Mucosa of stomach (tissue), 1 donor: ENCODE results near the gene TSPAN2.

ENCODE experiments used
- H3K27me3 ChIP-seq: one replicate; pipeline ENCODE4 v1.7.0; 2013; ENCODE audit warnings: mild to moderate bottlenecking, low read length; ENCODE audit not compliant: control insufficient read depth, insufficient read depth
- H3K36me3 ChIP-seq: one replicate; pipeline ENCODE4 v1.7.0; 2013; ENCODE audit warnings: low read length; ENCODE audit not compliant: control insufficient read depth, insufficient read depth
- H3K4me1 ChIP-seq: one replicate; pipeline ENCODE4 v1.7.0; 2013; ENCODE audit warnings: mild to moderate bottlenecking, low read length; ENCODE audit not compliant: control insufficient read depth, insufficient read depth
- H3K4me3 ChIP-seq: one replicate; pipeline ENCODE4 v1.7.0; 2013; ENCODE audit warnings: low read length
- H3K9ac ChIP-seq: one replicate; pipeline ENCODE4 v1.7.0; 2013; ENCODE audit warnings: mild to moderate bottlenecking, low read length, moderate library complexity
- H3K9me3 ChIP-seq: one replicate; pipeline ENCODE4 v1.7.0; 2013; ENCODE audit warnings: mild to moderate bottlenecking, low read length, moderate library complexity; ENCODE audit not compliant: control insufficient read depth
- donor health status: Pancreatic carcinoma.

The TSPAN2 gene

DNA sequence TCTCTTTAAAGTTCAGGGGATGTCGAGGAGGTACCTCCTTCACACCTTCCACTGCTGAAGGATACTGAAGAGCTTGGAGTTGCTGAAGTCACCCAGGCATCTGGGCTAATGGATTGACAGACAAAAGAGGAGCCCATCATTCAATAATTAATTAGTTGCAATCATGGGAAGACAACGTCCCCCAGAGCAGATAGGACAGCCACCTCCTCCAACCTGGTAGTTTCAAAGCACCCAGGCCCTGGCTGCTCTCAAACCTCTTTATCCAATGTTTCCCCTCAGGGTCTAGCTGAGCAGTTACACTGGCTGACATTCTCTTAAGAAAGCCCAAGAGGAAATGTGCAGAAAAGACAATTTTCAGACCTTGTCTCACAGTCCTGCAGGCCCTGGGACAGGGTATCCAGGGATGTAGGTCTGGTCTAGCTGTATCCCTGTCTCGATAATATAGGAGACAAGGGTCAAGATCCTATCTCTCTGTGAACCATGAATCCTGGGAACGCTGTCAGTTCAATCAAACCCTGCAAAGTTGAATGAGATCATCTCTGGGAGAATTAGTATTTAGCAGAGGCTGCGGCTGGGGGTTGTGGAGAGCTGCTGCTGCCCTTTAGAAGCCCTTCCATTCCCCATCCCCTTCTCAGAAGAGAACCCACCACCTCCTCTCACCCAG, 1.1 kb downstream of the TSPAN2 start:
- H3K4me3 ChIP-seq, result no peak overlapping the region
- H3K9me3 ChIP-seq, result no peaks in the 10 kb centered on the region
- H3K4me1 ChIP-seq, result peaks cover 22% of the 10 kb centered on the region
- H3K27me3 ChIP-seq, result no peaks in the 10 kb centered on the region
- no peaks in the 10 kb centered on the region for H3K36me3 ChIP-seq
- peak overlapping the region; percentile 70 for H3K9ac ChIP-seq

DNA sequence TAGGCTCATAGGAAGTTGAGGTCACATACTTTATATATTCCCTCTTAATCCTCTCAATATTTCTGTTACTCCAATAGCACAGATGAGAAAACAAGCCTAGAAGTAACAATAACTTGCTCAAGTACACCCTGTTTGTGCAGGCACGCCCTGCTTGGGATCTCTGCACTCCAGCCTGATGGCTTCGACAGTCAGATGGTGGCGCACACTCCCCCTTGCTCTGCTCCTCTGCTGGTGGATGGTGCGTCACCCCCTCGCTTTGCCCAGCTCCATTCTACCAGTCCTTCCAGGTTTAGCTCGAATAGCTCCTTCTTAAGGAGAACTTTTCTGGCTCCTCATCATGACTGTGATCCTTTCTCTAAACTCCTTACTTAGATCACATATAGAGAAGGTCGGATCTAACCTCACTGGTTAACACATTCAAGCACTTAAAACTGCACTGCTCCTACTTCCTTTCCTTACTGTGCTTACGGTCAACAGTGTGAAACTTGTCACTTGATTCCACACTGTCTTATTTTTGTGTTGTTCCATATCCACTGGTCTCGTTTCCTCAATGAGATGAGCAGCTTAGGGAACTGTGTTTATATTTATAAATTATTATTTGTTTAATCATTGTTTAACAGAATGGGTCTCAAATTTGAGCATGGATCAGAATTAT, 3.0 kb downstream of the TSPAN2 start:
- H3K4me3 ChIP-seq, result no peak overlapping the region
- peaks cover 22% of the 10 kb centered on the region for H3K4me1 ChIP-seq
- H3K27me3 ChIP-seq, result no peaks in the 10 kb centered on the region
- H3K9ac ChIP-seq, result no peak overlapping the region
- no peaks in the 10 kb centered on the region for H3K9me3 ChIP-seq
- no peaks in the 10 kb centered on the region for H3K36me3 ChIP-seq

DNA sequence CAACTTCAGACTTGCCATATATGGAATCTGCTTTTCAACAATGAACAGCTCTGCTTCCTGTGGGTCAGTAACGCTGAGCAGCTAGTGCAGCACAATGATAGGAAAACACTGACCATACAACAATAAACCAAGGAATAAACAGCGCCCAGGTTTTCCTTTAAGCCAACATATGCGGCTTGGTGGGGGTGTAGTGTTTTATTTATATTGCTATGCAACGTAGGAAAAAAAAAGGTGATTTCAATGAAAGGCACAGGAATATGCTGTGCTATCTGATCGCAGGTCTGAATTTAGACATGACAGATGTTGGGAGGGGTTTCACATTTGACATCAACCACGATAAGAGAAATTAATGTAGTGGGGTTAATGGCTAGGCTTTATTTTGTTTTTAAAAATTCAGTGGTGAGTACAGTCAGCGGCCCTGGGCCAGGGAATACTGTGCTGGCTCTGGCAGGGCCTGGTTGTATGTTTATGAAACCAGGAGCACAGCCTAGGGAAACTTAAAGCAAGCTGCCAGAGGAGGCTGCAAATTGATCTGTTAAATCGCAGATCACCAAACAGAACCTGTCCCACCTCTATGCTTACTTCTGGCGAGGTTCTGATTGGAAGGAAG, 4.3 kb downstream of the TSPAN2 start:
- no peaks in the 10 kb centered on the region for H3K36me3 ChIP-seq
- H3K9me3 ChIP-seq, result no peaks in the 10 kb centered on the region
- H3K27me3 ChIP-seq, result no peaks in the 10 kb centered on the region
- H3K4me3 ChIP-seq, result no peak overlapping the region
- H3K4me1 ChIP-seq, result peaks cover 17% of the 10 kb centered on the region
- peak overlapping the region; percentile 42 for H3K9ac ChIP-seq

DNA sequence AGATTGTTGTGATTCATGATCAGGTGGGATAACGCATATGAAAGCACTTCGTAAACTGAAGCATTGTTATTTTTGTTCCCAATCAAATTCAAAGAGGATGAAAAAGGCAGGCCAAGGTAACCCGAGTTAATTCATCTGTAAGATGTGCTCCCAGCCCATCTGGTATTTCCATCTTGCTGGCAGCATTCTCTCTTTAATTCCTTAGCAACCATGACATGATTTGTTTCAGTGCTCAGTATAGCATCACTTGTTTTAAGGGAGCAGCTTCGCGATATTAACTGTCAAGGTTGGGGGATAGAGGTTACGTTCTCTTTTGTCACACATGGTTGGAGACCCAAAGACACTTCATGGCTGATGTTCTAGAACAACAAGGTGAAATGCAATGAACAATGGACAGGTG, 6.4 kb downstream of the TSPAN2 start:
- no peak overlapping the region for H3K4me3 ChIP-seq
- peaks cover 17% of the 10 kb centered on the region for H3K4me1 ChIP-seq
- H3K36me3 ChIP-seq, result no peaks in the 10 kb centered on the region
- no peaks in the 10 kb centered on the region for H3K9me3 ChIP-seq
- H3K27me3 ChIP-seq, result no peaks in the 10 kb centered on the region
- H3K9ac ChIP-seq, result no peak overlapping the region

DNA sequence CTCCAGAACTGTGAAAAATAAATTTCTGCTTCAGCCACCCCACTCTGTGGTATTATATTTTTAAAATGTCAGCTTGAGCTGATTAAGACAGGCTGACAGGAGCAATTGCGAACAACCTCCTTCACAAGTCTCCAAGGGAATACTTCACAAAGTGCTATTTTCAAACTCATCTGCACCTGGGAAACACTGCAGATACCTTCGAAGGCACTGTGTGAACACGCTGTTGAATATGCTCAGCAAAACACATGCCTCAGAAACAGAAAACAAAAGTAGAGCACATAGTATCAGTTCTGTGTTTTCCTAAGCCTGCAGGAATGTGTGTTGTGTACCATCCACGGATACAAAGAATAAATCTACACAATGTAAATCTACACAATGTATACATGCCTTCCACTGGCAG, 10.6 kb downstream of the TSPAN2 start:
- Histone ChIP-seq H3K9me3 (no peaks in the 10 kb centered on the region), H3K36me3 (no peaks in the 10 kb centered on the region), H3K4me1 (peaks cover 4% of the 10 kb centered on the region), H3K4me3 (no peak overlapping the region), H3K27me3 (peaks cover 4% of the 10 kb centered on the region), H3K9ac (no peak overlapping the region)

DNA sequence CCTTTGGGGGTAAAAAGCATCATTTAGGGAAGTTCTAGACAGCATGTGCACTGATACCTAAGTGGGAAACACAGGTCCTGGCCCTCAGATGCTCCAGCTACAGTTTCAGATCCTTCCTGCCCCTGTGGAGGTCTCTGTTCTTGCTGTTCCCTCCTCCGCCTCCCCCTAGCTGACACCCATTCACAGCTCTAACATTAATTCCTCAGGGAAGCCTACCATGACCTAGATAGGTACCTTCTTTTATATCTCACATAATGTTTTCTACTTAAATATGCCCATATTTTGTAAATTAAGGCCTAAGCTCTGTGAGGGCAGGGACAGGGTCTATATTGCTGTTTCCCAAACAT, 11.3 kb downstream of the TSPAN2 start:
- Histone ChIP-seq H3K9me3 (no peaks in the 10 kb centered on the region), H3K9ac (no peak overlapping the region), H3K4me3 (no peak overlapping the region), H3K36me3 (no peaks in the 10 kb centered on the region), H3K4me1 (peaks cover 5% of the 10 kb centered on the region), H3K27me3 (peaks cover 4% of the 10 kb centered on the region)

DNA sequence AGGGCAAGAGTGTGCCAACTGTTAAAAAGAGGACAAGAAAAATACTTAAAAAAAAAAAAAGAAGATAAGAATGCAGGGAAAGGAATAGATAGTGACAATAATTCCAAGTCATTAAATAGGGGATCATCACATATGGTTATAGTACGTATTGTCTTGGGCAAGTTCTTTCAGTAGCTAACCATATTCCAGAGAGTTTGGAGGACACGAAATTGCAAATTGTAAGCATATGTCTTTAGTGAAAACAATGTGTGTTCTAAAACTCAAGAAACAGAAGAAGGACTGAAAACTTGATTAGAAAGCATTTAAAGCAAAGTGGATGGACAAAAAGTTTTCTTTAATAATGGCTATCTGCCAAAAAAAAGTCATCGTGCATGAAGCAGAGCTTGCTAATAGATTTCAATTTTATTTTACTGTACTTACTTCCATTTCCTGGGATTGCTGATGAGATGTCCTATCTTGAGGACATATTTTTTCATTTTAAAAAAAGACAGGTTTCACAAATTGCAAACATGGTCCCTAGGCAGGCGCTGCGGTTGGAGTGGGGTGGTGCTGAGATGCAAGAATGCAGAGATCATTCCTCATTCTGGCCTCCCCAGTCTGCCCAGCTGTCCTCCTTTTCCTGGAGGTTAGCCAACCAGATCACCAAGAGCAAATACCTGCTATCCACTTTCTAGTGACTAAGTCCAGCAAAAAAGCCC, 11.9 kb downstream of the TSPAN2 start:
- Histone ChIP-seq H3K4me1 (peaks cover 8% of the 10 kb centered on the region), H3K27me3 (peaks cover 4% of the 10 kb centered on the region), H3K36me3 (no peaks in the 10 kb centered on the region), H3K9me3 (no peaks in the 10 kb centered on the region), H3K4me3 (no peak overlapping the region), H3K9ac (no peak overlapping the region)

DNA sequence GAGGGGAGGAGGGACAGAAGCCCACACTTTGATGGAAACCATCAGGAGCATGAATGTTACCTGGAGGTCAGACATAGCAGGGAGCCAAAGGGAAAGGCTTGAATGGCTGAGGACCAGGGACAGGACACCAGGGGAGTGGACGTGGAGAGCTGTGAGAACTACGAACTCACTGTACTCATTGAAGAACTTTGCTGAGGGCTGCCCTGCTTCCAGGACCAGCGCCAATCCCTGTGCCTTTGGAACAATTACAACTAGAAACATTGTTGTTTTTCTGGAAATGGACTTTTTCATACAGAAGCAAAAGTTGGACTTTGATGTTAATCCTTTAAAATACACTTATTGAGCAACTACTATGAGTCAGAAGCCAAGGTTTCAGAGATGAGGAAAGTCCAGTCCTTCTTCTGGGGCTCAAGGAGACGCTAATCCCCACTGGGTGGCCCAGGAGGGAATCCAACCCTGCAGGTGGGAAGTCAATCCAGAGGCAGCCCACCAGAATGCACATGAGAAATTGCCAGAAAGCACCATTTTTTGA, 12.9 kb downstream of the TSPAN2 start:
- H3K4me3 ChIP-seq, result no peak overlapping the region
- no peak overlapping the region for H3K9ac ChIP-seq
- H3K36me3 ChIP-seq, result no peaks in the 10 kb centered on the region
- peaks cover 8% of the 10 kb centered on the region for H3K4me1 ChIP-seq
- H3K27me3 ChIP-seq, result peaks cover 4% of the 10 kb centered on the region
- no peaks in the 10 kb centered on the region for H3K9me3 ChIP-seq

DNA sequence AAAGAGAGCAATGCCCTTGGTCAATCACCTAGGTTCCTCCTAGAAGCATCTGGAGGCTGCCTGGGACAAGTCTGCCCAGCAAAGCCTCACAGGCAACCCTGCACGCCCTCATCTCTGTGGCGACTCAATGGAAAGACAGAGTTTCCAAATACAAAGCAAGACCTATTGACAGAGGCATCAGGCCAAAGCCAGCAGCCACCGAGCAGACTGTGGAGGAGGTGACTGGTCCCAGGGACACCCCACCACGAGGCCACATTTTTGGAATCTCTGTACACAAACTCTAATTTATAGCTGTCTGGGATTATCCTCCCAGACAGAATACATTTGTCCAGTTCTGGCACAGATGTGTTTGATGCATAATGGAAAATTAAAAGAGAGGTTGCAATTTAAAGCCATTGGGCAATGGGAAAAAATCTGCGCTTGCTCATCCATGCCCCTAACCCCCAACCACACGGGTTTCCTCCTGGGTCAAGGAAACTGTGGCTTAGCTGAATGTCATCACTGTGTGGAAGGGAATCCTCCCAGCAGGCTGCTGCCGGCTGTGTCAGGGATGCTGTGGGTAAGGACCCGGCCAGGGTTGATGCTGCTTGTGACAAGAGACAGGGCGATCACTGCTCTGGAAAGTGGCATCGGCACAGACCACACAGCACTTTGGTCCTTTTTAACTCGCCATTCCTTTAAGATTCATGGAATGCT, 14.3 kb downstream of the TSPAN2 start:
- no peaks in the 10 kb centered on the region for H3K9me3 ChIP-seq
- H3K36me3 ChIP-seq, result no peaks in the 10 kb centered on the region
- peaks cover 4% of the 10 kb centered on the region for H3K27me3 ChIP-seq
- peaks cover 13% of the 10 kb centered on the region for H3K4me1 ChIP-seq
- H3K4me3 ChIP-seq, result no peak overlapping the region
- no peak overlapping the region for H3K9ac ChIP-seq

DNA sequence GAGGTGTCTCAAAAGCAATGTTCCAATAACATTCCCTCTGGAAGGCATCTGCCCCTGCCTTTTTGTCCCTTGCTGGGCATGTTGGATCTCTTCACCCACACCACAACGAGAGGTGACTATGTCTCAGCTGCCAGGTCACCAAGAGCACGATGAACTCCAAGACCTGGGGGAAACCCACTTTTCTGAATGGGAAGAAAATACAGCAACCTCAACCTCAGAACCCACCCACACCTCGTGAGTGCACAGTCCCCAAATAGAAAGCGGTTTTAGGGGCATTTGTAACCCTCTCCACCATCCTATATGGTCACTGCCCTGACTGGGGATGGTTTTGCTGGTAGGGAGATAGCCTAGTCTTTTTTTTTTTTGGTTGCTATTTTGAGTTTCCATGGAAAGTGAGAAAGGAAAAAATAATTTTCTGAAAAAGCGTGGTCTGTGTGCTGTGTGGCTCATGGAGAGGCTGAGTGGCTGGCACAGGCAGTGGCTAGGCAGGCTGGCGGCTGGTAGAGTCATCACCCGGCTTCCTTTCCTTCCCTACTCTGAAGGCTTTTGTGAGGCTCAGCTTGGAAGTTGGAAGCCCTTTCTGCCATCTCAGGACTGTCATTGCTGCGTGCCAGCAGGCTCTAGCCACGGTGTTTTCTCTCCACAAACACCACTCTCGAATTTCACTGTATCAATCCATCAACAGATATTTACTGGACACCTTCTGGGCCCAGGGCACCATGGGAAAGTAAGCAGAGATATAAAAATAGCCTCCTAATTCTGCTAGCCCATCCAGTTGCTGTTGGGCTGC, 15.8 kb downstream of the TSPAN2 start:
- no peak overlapping the region for H3K9ac ChIP-seq
- no peak overlapping the region for H3K4me3 ChIP-seq
- peaks cover 20% of the 10 kb centered on the region for H3K4me1 ChIP-seq
- peaks cover 4% of the 10 kb centered on the region for H3K27me3 ChIP-seq
- no peaks in the 10 kb centered on the region for H3K9me3 ChIP-seq
- no peaks in the 10 kb centered on the region for H3K36me3 ChIP-seq

DNA sequence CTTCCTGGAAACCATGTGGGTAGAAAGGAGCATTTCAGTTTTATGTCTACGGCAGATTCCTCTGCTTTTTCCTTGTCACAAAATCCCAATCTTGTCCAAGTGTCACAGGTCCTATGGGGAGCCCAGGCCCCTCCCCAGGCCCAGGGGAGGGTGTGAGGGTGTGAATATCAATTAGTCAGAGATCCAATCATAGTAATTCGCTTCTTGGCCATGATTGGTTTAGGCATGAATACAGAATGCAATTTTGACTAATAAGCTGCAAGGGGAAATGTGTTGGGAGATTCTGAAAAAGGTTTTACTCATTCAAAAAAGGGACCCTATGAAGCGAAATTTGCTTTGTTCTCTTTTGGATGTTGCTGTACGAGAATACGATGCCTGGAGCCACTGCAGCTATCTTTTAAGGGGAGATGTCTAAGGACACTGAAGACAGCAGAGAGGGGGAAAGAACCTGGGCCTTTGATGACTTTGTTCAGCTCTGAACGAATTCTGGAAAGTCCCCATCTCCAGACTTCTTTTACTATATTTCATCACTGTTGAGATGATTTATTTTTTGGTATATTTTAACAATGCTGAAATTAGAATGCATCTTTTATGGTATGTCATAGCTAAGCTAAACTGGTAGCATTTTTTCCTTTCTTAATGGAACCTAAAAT, 18.2 kb downstream of the TSPAN2 start:
- Histone ChIP-seq H3K36me3 (no peaks in the 10 kb centered on the region), H3K9ac (no peak overlapping the region), H3K9me3 (no peaks in the 10 kb centered on the region), H3K4me3 (no peak overlapping the region), H3K4me1 (peaks cover 27% of the 10 kb centered on the region), H3K27me3 (peaks cover 4% of the 10 kb centered on the region)
